Heart left ventricle (tissue), 13 donors: Measurements from ENCODE around the gene GREM2.

Source experiments
- POLR2A ChIP-seq, 2 donors: fragments of 450-650 bp; IDR thresholded peaks; one replicate each; pipeline ENCODE4 v1.6.1; 2017; ENCODE audit warnings: antibody characterized with exemption in 2 of 2, mild to moderate bottlenecking in 2 of 2, moderate library complexity in 2 of 2
- TF ChIP-seq, protein P1 (sequence below), 12 donors: fragments of 200-600 bp; sonication (generic) in 4 of 12; IDR thresholded peaks; one replicate each; pipeline versions ENCODE4 v1.5.0 to v1.8.0; 2018 to 2022; ENCODE audit warnings: antibody characterized with exemption in 12 of 12, mild to moderate bottlenecking in 5 of 12
- donor health status: ischemic (EF 13 %, LVEDD 7.1; RV severe dilation, severe dysfunction).
- donor health status: DM: no; HTN: yes; CAD: no.
- donor health status: DM: no; HTN: no; CAD: no.
- donor health status: ischemic (EF 25% LVEDD 6.9; RV normal size, moderate dysfunction).
- donor health status: ischemic (EF 25% LVEDD 5.7; RV mildly dilated, moderate dysfunction).
- donor health status: ischemic (EF 35%, LVEDD 5.7; RV mildly dilated, moderate dysfunction).
- donor health status: nonischemic (EF 11% LVEDD 7.7; RV severe dilation, severe dysfunction).
- donor health status: DM: yes; HTN: yes; CAD: no.
- donor health status: PGD.
- donor health status: ischemic (EF 29% LVEDD 5.4; RV normal size, mild dysfunction).
- donor health status: nonischemic (EF 23%, LVEDD 6.1; RV moderate dilation, normal function).

DNA sequence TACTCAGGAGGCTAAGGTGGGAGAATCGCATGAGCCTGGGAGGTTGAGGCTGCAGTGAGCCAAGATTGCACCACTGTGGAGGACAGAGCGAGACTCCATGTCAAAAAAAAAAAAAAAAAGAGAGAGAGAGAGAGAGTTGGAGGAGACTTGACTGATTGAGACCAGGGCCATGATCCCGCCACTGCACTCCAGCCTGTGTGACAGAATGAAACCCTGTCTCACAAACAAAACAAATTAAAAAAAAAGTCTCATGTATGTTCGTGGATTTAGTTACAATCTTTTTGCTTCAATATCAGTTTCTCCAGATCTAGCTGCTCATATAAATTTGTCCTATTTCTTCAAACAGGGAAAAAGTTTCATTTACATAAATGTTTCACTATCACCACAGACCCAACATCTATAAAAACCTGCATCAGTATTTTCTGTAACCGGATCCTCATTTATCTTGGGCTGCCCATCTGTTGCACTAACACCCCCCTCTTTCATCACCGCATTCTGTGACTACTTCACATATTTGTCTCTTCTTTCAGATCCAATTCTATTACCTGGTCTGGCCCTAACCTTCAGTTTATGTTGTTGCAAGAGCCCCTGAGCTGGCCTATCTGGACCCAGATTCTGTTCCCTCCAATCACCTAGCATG lies 127.0 kb downstream of the GREM2 start:
- TF ChIP-seq, protein P1, sequence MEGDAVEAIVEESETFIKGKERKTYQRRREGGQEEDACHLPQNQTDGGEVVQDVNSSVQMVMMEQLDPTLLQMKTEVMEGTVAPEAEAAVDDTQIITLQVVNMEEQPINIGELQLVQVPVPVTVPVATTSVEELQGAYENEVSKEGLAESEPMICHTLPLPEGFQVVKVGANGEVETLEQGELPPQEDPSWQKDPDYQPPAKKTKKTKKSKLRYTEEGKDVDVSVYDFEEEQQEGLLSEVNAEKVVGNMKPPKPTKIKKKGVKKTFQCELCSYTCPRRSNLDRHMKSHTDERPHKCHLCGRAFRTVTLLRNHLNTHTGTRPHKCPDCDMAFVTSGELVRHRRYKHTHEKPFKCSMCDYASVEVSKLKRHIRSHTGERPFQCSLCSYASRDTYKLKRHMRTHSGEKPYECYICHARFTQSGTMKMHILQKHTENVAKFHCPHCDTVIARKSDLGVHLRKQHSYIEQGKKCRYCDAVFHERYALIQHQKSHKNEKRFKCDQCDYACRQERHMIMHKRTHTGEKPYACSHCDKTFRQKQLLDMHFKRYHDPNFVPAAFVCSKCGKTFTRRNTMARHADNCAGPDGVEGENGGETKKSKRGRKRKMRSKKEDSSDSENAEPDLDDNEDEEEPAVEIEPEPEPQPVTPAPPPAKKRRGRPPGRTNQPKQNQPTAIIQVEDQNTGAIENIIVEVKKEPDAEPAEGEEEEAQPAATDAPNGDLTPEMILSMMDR (IDR thresholded peaks at IDR 0.05): no peak
- no peak for TF ChIP-seq POLR2A (IDR thresholded peaks at IDR 0.05)
